ENCODE measurements around the gene NKAPD1.

- TF ChIP-seq, protein P1, sequence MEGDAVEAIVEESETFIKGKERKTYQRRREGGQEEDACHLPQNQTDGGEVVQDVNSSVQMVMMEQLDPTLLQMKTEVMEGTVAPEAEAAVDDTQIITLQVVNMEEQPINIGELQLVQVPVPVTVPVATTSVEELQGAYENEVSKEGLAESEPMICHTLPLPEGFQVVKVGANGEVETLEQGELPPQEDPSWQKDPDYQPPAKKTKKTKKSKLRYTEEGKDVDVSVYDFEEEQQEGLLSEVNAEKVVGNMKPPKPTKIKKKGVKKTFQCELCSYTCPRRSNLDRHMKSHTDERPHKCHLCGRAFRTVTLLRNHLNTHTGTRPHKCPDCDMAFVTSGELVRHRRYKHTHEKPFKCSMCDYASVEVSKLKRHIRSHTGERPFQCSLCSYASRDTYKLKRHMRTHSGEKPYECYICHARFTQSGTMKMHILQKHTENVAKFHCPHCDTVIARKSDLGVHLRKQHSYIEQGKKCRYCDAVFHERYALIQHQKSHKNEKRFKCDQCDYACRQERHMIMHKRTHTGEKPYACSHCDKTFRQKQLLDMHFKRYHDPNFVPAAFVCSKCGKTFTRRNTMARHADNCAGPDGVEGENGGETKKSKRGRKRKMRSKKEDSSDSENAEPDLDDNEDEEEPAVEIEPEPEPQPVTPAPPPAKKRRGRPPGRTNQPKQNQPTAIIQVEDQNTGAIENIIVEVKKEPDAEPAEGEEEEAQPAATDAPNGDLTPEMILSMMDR (IDR thresholded peaks at IDR 0.05) = no peak
- TF ChIP-seq ZFX (IDR thresholded peaks at IDR 0.05; ENCODE audit: borderline replicate concordance) = no peak
Measured at GRCh38 chr11:112106070-112106469, 32.0 kb downstream of the NKAPD1 start.
